ENCODE results near the gene GTF2F1. TPM values are rescaled to one million over a fixed set of nuclear protein-coding genes. Genes with fewer than 3 reads are reported as not detected.
A peak's percentile ranks its signal among the peaks of the same experiment; 100 is the strongest.

GTF2F1 gene
- total RNA-seq, 1 experiment from 2014 or later = 65.6 TPM

DNA sequence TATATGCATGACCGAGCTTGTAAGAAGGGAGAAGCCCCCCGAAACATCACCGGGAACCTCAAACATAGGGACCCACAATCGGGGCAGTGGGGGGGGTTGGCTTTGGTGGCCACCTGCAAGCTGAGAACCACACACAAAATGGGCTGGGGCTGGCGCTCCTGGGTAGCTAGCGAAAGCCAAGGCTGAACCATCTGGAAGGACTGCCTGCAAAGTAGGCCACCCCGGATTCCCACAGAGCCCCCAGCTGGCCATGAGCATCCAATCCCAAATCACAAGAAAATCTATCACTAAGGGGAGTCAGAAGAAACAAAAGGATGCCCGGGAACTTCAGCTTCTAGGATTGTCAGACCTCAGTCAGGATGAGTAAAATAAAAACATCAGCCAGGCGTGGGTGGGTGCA, 14.5 kb downstream of the GTF2F1 start:
- ChIA-PET POLR2A (interaction anchor here (0.6 kb wide), 1 partner anchor 487 kb away, joined by 4 read pairs; no protein-coding TSS in a partner anchor), CTCF (interaction anchor here (0.5 to 0.9 kb wide), 2 partner anchors 23 to 160 kb away, joined by 3 read pairs; no protein-coding TSS in a partner anchor)
- H3K9me3 Mint-ChIP-seq (ENCODE audit: unreplicated experiment) = no peaks in the 10 kb centered on the region
- TF ChIP-seq, protein P1, sequence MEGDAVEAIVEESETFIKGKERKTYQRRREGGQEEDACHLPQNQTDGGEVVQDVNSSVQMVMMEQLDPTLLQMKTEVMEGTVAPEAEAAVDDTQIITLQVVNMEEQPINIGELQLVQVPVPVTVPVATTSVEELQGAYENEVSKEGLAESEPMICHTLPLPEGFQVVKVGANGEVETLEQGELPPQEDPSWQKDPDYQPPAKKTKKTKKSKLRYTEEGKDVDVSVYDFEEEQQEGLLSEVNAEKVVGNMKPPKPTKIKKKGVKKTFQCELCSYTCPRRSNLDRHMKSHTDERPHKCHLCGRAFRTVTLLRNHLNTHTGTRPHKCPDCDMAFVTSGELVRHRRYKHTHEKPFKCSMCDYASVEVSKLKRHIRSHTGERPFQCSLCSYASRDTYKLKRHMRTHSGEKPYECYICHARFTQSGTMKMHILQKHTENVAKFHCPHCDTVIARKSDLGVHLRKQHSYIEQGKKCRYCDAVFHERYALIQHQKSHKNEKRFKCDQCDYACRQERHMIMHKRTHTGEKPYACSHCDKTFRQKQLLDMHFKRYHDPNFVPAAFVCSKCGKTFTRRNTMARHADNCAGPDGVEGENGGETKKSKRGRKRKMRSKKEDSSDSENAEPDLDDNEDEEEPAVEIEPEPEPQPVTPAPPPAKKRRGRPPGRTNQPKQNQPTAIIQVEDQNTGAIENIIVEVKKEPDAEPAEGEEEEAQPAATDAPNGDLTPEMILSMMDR (IDR thresholded peaks at IDR 0.05; ENCODE audit: unreplicated experiment) = no peak
- no peak for DNase-seq (ENCODE audit: unreplicated experiment)
- H3K27ac Mint-ChIP-seq (ENCODE audit: low read depth, unreplicated experiment) = no peak overlapping the region
- no peaks in the 10 kb centered on the region for H3K27me3 Mint-ChIP-seq (ENCODE audit: insufficient read depth, unreplicated experiment)
- no peak overlapping the region for H3K4me3 Mint-ChIP-seq (ENCODE audit: unreplicated experiment)
- peaks cover 5% of the 10 kb centered on the region for H3K4me1 Mint-ChIP-seq (ENCODE audit: insufficient read depth, unreplicated experiment)
- BruUV-seq (replicated peaks) = no TSS peak
- peaks cover 53% of the 10 kb centered on the region for H3K36me3 Mint-ChIP-seq (ENCODE audit: insufficient read depth, unreplicated experiment)
- intact Hi-C loops (cut with micrococcal nuclease) = no loop called here

DNA sequence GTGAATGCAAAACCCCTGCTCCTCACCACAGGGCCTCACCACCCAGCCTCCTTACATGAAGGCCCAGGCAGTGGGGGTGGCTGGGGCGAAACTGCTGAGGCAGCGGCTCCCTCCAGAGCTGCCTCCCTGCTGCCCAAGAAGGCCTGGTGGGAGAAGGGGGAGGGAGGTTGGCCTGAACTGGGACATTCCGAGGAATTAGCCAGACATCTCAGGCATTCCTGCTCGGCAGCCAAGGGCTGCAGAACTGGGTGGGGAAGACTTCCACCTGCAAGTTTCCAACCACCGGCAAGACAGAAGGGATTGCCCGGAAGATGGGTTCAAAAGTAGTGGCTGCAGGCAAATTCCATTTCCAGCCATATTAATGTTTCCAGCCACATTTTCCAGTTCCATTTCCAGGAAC, 14.9 kb downstream of the GTF2F1 start:
- POLR2A ChIA-PET = interaction anchor here (0.6 kb wide), 2 partner anchors 33 to 487 kb away, joined by 3 to 4 read pairs; no protein-coding TSS in a partner anchor
- intact Hi-C loops (cut with micrococcal nuclease) = no loop called here
- CTCF ChIA-PET = interaction anchor here (0.9 kb wide), 1 partner anchor 159 kb away, joined by 3 read pairs; no protein-coding TSS in a partner anchor
- no peak overlapping the region for H3K27ac Mint-ChIP-seq (ENCODE audit: low read depth, unreplicated experiment)
- peaks cover 6% of the 10 kb centered on the region for H3K4me1 Mint-ChIP-seq (ENCODE audit: insufficient read depth, unreplicated experiment)
- H3K27me3 Mint-ChIP-seq (ENCODE audit: insufficient read depth, unreplicated experiment) = no peaks in the 10 kb centered on the region
- TF ChIP-seq, protein P1 (IDR thresholded peaks at IDR 0.05; ENCODE audit: unreplicated experiment) = no peak
- H3K9me3 Mint-ChIP-seq (ENCODE audit: unreplicated experiment) = no peaks in the 10 kb centered on the region
- peaks cover 51% of the 10 kb centered on the region for H3K36me3 Mint-ChIP-seq (ENCODE audit: insufficient read depth, unreplicated experiment)
- no TSS peak for BruUV-seq (replicated peaks)
- H3K4me3 Mint-ChIP-seq (ENCODE audit: unreplicated experiment) = no peak overlapping the region
- DNase-seq (ENCODE audit: unreplicated experiment) = no peak

DNA sequence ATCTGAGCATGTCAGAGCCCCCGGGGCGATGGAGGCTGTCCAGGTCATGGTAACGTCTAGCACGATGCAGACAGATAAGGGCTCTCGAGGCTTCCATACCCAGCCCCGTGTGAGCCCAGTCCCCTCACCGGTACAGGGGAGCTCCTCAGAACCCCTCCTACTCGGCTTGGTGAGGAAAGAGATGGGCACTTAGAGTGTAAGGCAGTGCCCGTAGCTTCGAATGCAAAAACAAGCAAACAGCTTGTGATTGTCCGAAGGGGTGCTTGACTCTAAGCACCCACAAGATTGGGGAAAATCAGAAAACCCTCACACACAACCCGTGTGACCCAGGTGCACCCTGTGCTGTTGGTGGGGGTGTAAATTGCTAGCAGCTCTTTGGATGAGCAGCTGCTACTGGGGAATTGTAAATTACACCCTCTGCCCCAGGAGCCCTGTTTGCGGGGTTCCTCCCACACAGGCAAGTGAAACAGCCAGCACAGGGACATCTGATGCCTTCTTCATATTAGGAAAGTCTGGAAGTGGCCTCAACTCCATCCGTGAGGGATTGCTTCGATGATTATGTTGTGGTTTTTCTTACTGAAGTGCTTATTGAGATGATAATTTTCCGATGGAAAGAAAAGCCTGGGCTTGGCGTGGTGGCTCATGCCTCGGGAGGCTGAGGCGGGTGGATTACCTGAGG, 16.3 kb downstream of the GTF2F1 start:
- CTCF ChIA-PET = no interaction called here
- no peak overlapping the region for H3K27ac Mint-ChIP-seq (ENCODE audit: low read depth, unreplicated experiment)
- DNase-seq (ENCODE audit: unreplicated experiment) = no peak

DNA sequence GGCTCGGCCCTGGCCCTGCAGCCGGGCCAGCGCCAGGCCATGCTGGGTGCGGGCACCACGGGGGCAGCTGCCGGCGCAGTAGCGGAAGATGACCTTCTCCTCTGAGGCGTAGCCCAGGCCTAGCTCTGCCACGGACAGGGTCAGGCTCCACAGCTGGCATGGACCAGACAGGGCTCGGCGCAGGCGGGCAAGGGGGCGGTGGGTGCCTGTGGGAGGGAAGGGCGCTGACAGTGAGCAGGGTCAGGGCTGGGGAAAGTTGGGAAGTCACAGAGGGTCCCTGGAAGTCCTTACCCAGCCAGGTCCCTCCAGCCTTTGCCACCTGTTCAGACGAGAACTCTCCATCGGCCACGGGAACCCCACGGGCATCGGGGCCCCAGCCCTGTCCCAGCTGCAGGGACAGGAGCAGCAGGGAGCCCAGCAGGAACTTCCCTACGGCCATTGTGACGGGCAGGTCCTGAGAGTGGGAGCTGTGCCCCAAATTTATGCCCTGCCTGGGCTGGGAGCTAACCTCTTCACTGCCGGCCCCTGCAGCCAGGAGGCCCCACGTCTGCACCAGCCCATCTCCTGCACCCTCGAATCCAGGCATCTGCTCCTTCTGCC, 17.5 kb downstream of the GTF2F1 start, which contains the start of gene PSPN:
Gene PSPN, minus strand, starts transcription at position 523 of the 600 bp plus-strand sequence. Its CDS starts 84 bp downstream, at position 439.
- Mint-ChIP-seq H3K4me1 (ENCODE audit: insufficient read depth, unreplicated experiment) (peaks cover 11% of the 10 kb centered on the region), H3K27me3 (ENCODE audit: insufficient read depth, unreplicated experiment) (no peaks in the 10 kb centered on the region), H3K9me3 (ENCODE audit: unreplicated experiment) (no peaks in the 10 kb centered on the region), H3K36me3 (ENCODE audit: insufficient read depth, unreplicated experiment) (peaks cover 36% of the 10 kb centered on the region), H3K4me3 (ENCODE audit: unreplicated experiment) (peak within 1 kb of the TSS; percentile 23), H3K27ac (ENCODE audit: low read depth, unreplicated experiment) (no peak within 1 kb of the TSS)
- intact Hi-C loops (cut with micrococcal nuclease) = no loop called here
- ChIA-PET POLR2A (interaction anchor here (0.6 to 0.9 kb wide), 2 partner anchors 17 to 49 kb away, joined by 3 to 5 read pairs; partner anchors contain the start of gene KHSRP), CTCF (interaction anchor here (0.5 kb wide), 1 partner anchor 1808 kb away, joined by 3 read pairs; no protein-coding TSS in a partner anchor)
- no TSS peak for BruUV-seq (replicated peaks)
- no peak for DNase-seq (ENCODE audit: unreplicated experiment)
- TF ChIP-seq, protein P1 (IDR thresholded peaks at IDR 0.05; ENCODE audit: unreplicated experiment) = no peak

More for the DNA sequence above, 16.3 kb downstream of the GTF2F1 start:
- H3K4me3 Mint-ChIP-seq (ENCODE audit: unreplicated experiment) = no peak overlapping the region
- H3K9me3 Mint-ChIP-seq (ENCODE audit: unreplicated experiment) = no peaks in the 10 kb centered on the region
- H3K4me1 Mint-ChIP-seq (ENCODE audit: insufficient read depth, unreplicated experiment) = peaks cover 11% of the 10 kb centered on the region
- peaks cover 37% of the 10 kb centered on the region for H3K36me3 Mint-ChIP-seq (ENCODE audit: insufficient read depth, unreplicated experiment)
- no TSS peak for BruUV-seq (replicated peaks)
- POLR2A ChIA-PET = no interaction called here
- intact Hi-C loops (cut with micrococcal nuclease) = no loop called here
- TF ChIP-seq, protein P1 (IDR thresholded peaks at IDR 0.05; ENCODE audit: unreplicated experiment) = no peak
- H3K27me3 Mint-ChIP-seq (ENCODE audit: insufficient read depth, unreplicated experiment) = no peaks in the 10 kb centered on the region

All from MCF 10A (cell line).